Measurements from ENCODE around the gene ZC3H13. TPM values are rescaled to one million over a fixed set of nuclear protein-coding genes. Genes with fewer than 3 reads are reported as not detected.

Gene ZC3H13
- total and polyA plus RNA-seq, 10 of the 15 experiments (the other 5 are each of a cell fraction or from before 2014, with no cell fraction given): 10.0 to 55.9 (median 25.4) TPM

DNA sequence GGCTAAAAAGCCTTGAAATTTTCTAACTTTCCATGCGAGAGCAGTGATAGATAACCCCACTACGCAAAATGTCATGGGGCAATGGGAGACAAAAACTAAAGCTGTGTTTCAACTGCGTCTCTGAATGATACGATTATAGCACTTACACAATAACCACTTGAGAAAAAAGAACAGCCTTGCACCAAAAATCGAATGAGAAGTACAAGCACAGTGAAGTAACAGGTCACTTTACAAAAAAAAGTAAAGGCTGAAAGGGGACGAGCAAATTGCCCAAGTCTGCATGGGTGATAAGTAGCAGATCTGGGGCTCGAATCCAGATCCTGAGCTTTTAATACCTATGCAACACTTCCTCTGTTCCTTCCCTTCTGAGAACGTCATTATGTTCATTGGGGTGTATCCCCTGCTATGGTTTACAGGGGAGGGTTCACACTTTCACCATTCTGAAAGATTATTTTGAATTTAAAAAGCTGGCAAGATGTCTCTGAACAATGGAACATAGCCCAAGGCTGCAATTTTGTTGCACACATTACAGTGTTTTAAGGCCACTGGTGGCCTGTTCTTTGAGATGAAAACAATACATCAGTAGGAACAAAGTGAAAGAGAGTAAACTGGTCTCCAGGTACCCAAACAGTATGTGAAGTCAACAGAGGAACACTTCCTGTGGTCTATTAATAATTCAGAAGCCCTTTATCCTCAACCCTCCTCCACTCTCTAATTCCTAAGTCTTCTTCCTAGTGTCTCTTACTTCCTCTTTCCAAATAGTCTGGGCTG, 49.1 kb upstream of the ZC3H13 start (continued):
- TF ChIP-seq, protein P1, sequence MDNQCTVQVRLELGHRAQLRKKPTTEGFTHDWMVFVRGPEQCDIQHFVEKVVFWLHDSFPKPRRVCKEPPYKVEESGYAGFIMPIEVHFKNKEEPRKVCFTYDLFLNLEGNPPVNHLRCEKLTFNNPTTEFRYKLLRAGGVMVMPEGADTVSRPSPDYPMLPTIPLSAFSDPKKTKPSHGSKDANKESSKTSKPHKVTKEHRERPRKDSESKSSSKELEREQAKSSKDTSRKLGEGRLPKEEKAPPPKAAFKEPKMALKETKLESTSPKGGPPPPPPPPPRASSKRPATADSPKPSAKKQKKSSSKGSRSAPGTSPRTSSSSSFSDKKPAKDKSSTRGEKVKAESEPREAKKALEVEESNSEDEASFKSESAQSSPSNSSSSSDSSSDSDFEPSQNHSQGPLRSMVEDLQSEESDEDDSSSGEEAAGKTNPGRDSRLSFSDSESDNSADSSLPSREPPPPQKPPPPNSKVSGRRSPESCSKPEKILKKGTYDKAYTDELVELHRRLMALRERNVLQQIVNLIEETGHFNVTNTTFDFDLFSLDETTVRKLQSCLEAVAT (IDR thresholded peaks at IDR 0.05): no peak
- TF ChIP-seq, protein P2, sequence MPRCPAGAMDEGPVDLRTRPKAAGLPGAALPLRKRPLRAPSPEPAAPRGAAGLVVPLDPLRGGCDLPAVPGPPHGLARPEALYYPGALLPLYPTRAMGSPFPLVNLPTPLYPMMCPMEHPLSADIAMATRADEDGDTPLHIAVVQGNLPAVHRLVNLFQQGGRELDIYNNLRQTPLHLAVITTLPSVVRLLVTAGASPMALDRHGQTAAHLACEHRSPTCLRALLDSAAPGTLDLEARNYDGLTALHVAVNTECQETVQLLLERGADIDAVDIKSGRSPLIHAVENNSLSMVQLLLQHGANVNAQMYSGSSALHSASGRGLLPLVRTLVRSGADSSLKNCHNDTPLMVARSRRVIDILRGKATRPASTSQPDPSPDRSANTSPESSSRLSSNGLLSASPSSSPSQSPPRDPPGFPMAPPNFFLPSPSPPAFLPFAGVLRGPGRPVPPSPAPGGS (IDR thresholded peaks at IDR 0.05; ENCODE audit: borderline replicate concordance, insufficient read depth, low read depth, low read length, poor library complexity, severe bottlenecking): no peak
- 0 out of 2 replicates have a peak, but pooled peaks have one; percentile 8 for TF ChIP-seq GABPA (IDR thresholded peaks at IDR 0.05; ENCODE audit: low read depth)
- TF ChIP-seq EGR1 (IDR thresholded peaks at IDR 0.05; ENCODE audit: borderline replicate concordance in 1 of 2, low read depth in 2 of 2, low read length in 2 of 2): no peak
- no peak for TF ChIP-seq IRF4 (IDR thresholded peaks at IDR 0.05; ENCODE audit: low read depth, low read length)
- TF ChIP-seq TCF7 (IDR thresholded peaks at IDR 0.05; ENCODE audit: borderline replicate concordance): no peak
- TF ChIP-seq JUND (IDR thresholded peaks at IDR 0.05; ENCODE audit: low read depth, low read length): no peak
- no peak for TF ChIP-seq EP300 (IDR thresholded peaks at IDR 0.05; ENCODE audit: borderline replicate concordance in 1 of 2, control insufficient read depth in 1 of 2, low read depth in 2 of 2, low read length in 2 of 2)
- peak; percentile 37; the same call in 1 of the 2 replicates for TF ChIP-seq NFIC (IDR thresholded peaks at IDR 0.05; ENCODE audit: low read depth, low read length)
- TF ChIP-seq SP1 (IDR thresholded peaks at IDR 0.05; ENCODE audit: low read depth, low read length): no peak
- no peak for TF ChIP-seq SREBF1 (IDR thresholded peaks at IDR 0.05; ENCODE audit: low read length)
